Skeletal muscle satellite cell (primary cell): ENCODE data around the gene HNF4A.

ENCODE experiments used
- H3K27me3 ChIP-seq: 2 replicates; pipeline ENCODE4 v1.7.0; 2013; ENCODE audit warnings: low read length; ENCODE audit not compliant: control insufficient read depth, insufficient read depth
- H3K36me3 ChIP-seq: 2 replicates; pipeline ENCODE4 v1.7.0; 2013; ENCODE audit warnings: mild to moderate bottlenecking, control low read depth, low read length; ENCODE audit not compliant: insufficient read depth
- H3K4me1 ChIP-seq: 2 replicates; pipeline ENCODE4 v1.7.0; 2013; ENCODE audit warnings: low read length; ENCODE audit not compliant: control insufficient read depth, insufficient read depth
- H3K4me2 ChIP-seq: 2 replicates; pipeline ENCODE4 v1.7.0; 2013; ENCODE audit warnings: mild to moderate bottlenecking, low read length
- H3K4me3 ChIP-seq: 2 replicates; pipeline ENCODE4 v1.7.0; 2013; ENCODE audit warnings: low read length
- H3K9ac ChIP-seq: 2 replicates; pipeline ENCODE4 v1.7.0; 2013; ENCODE audit warnings: mild to moderate bottlenecking, low read depth, low read length, moderate library complexity
- H3K9me3 ChIP-seq: replicated peaks from 2 replicates; pipeline ENCODE4 v1.7.0; 2013; ENCODE audit warnings: mild to moderate bottlenecking, control low read depth, low read length

Gene HNF4A

GRCh38 chr20:44367746-44368145, 12.2 kb downstream of the HNF4A start:
- Histone ChIP-seq H3K4me3 (no peak overlapping the region), H3K4me1 (no peaks in the 10 kb centered on the region), H3K27me3 (peaks cover 4% of the 10 kb centered on the region), H3K36me3 (no peaks in the 10 kb centered on the region), H3K9ac (no peak overlapping the region), H3K9me3 (no peaks in the 10 kb centered on the region), H3K4me2 (no peak overlapping the region)

DNA sequence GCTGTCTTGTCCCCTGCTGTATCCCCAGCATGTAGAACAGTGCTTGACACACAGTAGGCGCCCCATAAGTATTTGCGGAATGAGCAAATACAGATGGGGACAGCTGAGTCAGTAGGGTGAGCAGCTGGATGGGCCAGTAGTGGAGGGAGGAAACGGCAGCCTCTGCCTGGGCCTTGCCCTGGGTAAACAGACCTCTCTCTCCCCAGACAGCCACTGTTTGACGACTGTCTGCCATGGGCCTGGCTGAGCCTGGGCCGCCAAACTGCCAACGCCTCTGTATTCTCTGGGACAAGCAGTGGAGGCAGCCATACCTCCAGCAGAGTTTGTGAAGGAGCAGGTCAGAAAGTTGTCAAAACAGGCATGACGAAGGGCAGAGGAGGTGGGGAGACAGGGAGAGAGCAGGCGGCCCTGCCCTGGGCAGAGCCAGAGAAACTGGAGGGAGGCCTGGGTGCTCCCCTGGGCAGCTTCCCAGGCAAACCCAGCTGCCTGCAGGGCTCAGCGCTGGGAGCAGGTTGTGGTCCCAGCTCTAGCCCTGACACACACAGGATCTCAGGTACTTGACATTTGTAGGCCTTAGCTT, 15.2 kb downstream of the HNF4A start:
- H3K4me3 ChIP-seq: no peak overlapping the region
- no peak overlapping the region for H3K9ac ChIP-seq
- peaks cover 23% of the 10 kb centered on the region for H3K27me3 ChIP-seq
- H3K36me3 ChIP-seq: no peaks in the 10 kb centered on the region
- H3K4me1 ChIP-seq: no peaks in the 10 kb centered on the region
- no peak overlapping the region for H3K4me2 ChIP-seq
- H3K9me3 ChIP-seq: no peaks in the 10 kb centered on the region

- Histone ChIP-seq H3K4me1 (no peaks in the 10 kb centered on the region), H3K9ac (no peak overlapping the region), H3K4me3 (no peak overlapping the region), H3K9me3 (no peaks in the 10 kb centered on the region), H3K27me3 (peaks cover 23% of the 10 kb centered on the region), H3K36me3 (no peaks in the 10 kb centered on the region), H3K4me2 (no peak overlapping the region)
Observed at GRCh38 chr20:44382641-44383040, 27.1 kb downstream of the HNF4A start.

GRCh38 chr20:44384423-44385027, 29.0 kb downstream of the HNF4A start:
- peaks cover 22% of the 10 kb centered on the region for H3K27me3 ChIP-seq
- H3K4me2 ChIP-seq: no peak overlapping the region
- no peaks in the 10 kb centered on the region for H3K36me3 ChIP-seq
- no peak overlapping the region for H3K4me3 ChIP-seq
- no peak overlapping the region for H3K9ac ChIP-seq
- no peaks in the 10 kb centered on the region for H3K9me3 ChIP-seq
- H3K4me1 ChIP-seq: peaks cover 3% of the 10 kb centered on the region

GRCh38 chr20:44388466-44389023, 33.0 kb downstream of the HNF4A start:
- no peak overlapping the region for H3K9ac ChIP-seq
- H3K36me3 ChIP-seq: no peaks in the 10 kb centered on the region
- H3K4me3 ChIP-seq: no peak overlapping the region
- H3K4me2 ChIP-seq: peak overlapping the region; percentile 59
- peaks cover 3% of the 10 kb centered on the region for H3K4me1 ChIP-seq
- no peaks in the 10 kb centered on the region for H3K9me3 ChIP-seq
- H3K27me3 ChIP-seq: peaks cover 44% of the 10 kb centered on the region

- Histone ChIP-seq H3K27me3 (peaks cover 44% of the 10 kb centered on the region), H3K4me1 (peaks cover 3% of the 10 kb centered on the region), H3K9ac (no peak overlapping the region), H3K4me2 (no peak overlapping the region), H3K4me3 (no peak overlapping the region), H3K36me3 (no peaks in the 10 kb centered on the region), H3K9me3 (no peaks in the 10 kb centered on the region)
Observed at GRCh38 chr20:44389871-44390270, 34.4 kb downstream of the HNF4A start.

- H3K36me3 ChIP-seq: no peaks in the 10 kb centered on the region
- no peak overlapping the region for H3K4me2 ChIP-seq
- no peaks in the 10 kb centered on the region for H3K9me3 ChIP-seq
- H3K4me1 ChIP-seq: peaks cover 3% of the 10 kb centered on the region
- no peak overlapping the region for H3K9ac ChIP-seq
- H3K4me3 ChIP-seq: no peak overlapping the region
- H3K27me3 ChIP-seq: peaks cover 47% of the 10 kb centered on the region
Observed at GRCh38 chr20:44390280-44390679, 34.8 kb downstream of the HNF4A start.

GRCh38 chr20:44392088-44392775, 36.7 kb downstream of the HNF4A start:
- no peak overlapping the region for H3K4me3 ChIP-seq
- H3K4me2 ChIP-seq: no peak overlapping the region
- H3K36me3 ChIP-seq: no peaks in the 10 kb centered on the region
- H3K4me1 ChIP-seq: peaks cover 3% of the 10 kb centered on the region
- H3K27me3 ChIP-seq: peaks cover 66% of the 10 kb centered on the region
- no peak overlapping the region for H3K9ac ChIP-seq
- no peaks in the 10 kb centered on the region for H3K9me3 ChIP-seq

DNA sequence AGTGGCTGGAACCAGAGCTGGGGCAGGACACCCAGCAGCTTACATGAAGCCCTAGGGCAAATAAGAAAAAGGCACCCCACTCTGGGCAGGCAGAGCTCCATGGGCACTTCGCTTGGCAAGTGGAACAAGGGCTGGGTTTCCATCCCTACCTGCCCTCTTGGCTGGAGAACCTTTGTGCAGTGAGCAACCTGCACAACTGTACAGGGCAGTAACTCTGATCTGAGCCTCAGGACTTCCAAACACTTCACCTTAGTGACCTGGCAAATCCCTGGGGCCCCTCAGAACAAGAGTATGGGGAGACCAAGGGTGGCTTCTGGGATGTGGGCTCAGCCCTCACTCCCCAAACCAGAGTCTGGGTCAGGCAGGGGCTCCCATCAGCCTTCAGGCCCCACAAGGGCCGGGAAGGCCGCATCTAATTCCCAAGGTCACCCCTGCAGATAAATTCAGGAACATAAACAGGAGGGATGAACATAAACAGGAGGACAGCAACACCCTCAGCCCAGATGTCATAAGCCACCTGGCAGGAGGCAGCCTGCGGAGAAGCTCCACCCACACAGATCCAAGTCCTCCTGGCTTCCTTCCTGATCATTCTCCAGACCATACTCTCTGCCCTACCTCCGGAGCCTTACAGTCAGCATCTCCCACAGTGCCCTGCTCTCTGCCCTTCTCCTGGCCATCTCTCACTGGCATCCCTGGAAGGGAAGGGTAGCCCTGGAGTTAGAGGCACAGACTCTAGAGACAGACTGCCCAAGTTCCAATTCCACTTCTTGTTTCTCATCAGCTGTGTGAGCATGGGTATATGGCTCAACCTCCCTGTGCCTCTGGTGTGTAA, 37.5 kb downstream of the HNF4A start:
- Histone ChIP-seq H3K9ac (no peak overlapping the region), H3K27me3 (peaks cover 69% of the 10 kb centered on the region), H3K4me2 (no peak overlapping the region), H3K9me3 (no peaks in the 10 kb centered on the region), H3K4me3 (no peak overlapping the region), H3K4me1 (peaks cover 3% of the 10 kb centered on the region), H3K36me3 (no peaks in the 10 kb centered on the region)

DNA sequence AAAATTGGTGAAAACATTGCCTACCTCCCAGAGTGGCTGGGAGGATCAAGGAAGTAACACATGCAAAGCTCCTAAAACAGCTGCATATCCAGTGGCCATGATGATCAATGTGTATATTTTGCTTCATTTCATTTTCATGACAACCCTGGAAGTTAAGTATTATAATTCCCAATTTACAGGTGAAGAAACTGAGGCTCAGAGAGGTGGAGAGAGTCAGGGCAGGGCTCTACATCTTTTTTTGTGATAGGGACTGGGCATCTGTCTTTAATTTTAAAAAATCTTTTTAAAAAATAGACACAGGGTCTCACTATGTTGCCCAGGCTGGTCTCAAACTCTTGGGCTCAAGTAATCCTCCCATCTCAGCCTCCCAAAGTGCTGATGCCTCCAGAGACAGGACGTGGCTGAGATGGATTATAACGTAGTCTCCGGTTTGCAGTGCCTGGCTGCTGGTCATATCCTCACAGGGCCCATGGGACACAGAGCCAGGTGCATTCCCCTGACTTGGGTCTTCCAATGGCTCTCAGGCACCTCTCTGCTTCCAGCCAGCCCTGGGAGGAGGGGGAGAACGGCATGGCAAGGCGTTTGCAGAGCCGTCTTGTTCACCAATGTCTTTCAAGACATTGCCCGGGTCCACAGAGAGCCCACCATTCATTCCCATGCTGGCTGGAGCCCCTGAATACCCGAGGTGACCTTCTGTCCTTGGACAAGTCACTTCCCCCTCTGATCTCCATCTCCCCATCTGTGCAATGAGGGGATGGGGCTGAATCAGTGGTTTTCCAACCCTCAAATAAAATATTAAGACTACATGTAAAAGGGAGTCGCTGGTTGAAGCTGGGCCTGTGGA, 38.3 kb downstream of the HNF4A start:
- Histone ChIP-seq H3K9ac (no peak overlapping the region), H3K4me2 (no peak overlapping the region), H3K36me3 (no peaks in the 10 kb centered on the region), H3K9me3 (no peaks in the 10 kb centered on the region), H3K4me3 (no peak overlapping the region), H3K4me1 (no peaks in the 10 kb centered on the region), H3K27me3 (peaks cover 71% of the 10 kb centered on the region)

- H3K4me3 ChIP-seq: no peak overlapping the region
- no peak overlapping the region for H3K9ac ChIP-seq
- no peak overlapping the region for H3K4me2 ChIP-seq
- H3K27me3 ChIP-seq: peaks cover 71% of the 10 kb centered on the region
- H3K36me3 ChIP-seq: no peaks in the 10 kb centered on the region
- H3K9me3 ChIP-seq: no peaks in the 10 kb centered on the region
- H3K4me1 ChIP-seq: no peaks in the 10 kb centered on the region
Observed at GRCh38 chr20:44394452-44394701, 38.9 kb downstream of the HNF4A start.
